Measurements from ENCODE around the gene ROR2.

Gene ROR2

GRCh38 chr9:91771027-91771426, 179.0 kb downstream of the ROR2 start:
- H3K4me3 ChIP-seq (ENCODE audit: control insufficient read depth, low read depth, low read length), result no peak overlapping the region
- TF ChIP-seq CTCF (conservative IDR thresholded peaks at IDR 0.05; ENCODE audit: control insufficient read depth, insufficient read depth, low read depth, low read length), result peak; percentile 59

GRCh38 chr9:91770229-91770628, 179.8 kb downstream of the ROR2 start:
- TF ChIP-seq CTCF (conservative IDR thresholded peaks at IDR 0.05; ENCODE audit: control insufficient read depth, insufficient read depth, low read depth, low read length), result no peak
- DNase-seq (ENCODE audit: low read depth), result no peak
- no peak overlapping the region for H3K4me3 ChIP-seq (ENCODE audit: control insufficient read depth, low read depth, low read length)

More at GRCh38 chr9:91771027-91771426, 179.0 kb downstream of the ROR2 start:
- DNase-seq (ENCODE audit: low read depth), result peak; percentile 94

DNA sequence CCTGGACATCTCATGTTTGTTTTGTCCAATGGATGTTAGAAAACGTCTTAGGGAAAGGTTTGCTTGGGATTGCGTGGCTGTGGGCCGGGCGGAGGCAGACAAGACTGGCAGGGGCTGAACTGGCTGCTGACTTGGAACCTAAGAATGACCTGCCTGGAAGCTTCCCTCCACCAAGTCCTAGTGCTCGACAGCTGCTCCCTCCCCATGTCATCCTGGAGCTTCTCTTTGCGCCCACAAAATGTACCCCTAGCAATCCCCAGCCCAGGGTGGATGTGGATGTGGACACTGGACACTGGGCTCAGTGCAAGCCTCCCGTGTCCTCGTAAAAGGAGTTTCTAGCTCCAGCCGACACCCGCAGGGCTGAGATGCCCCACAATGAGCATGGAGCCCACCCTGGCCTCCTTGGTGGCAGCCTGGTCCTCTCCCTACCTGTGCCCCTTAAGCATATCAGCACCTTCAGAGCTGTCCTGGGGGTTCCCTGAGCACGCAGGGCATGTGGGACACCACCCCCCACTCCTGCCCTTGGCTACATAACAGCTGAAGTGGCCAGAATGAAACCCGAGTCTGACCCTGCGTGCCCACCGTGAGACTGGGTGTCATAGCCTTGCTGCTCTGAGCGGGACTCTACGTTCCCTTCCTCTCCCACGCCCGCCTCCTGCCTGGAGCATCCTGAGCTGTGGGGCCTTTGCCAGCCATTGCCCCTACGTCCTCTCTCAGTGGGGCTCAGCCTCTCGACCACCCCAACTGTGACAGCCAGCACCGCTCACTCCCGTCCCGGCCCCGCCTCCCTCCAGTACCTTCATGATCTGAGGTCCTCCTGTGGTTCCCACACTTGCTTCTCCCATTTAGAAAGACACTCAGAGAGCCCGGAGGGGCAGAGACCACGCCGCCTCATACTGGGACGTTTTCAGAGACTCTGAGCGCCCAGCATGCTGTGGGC, 180.8 kb downstream of the ROR2 start:
- H3K4me3 ChIP-seq (ENCODE audit: control insufficient read depth, low read depth, low read length), result no peak overlapping the region
- DNase-seq (ENCODE audit: low read depth), result no peak
- no peak for TF ChIP-seq CTCF (conservative IDR thresholded peaks at IDR 0.05; ENCODE audit: control insufficient read depth, insufficient read depth, low read depth, low read length)

- no peak for TF ChIP-seq CTCF (conservative IDR thresholded peaks at IDR 0.05; ENCODE audit: control insufficient read depth, insufficient read depth, low read depth, low read length)
- DNase-seq (ENCODE audit: low read depth), result no peak
Observed at GRCh38 chr9:91768507-91768906, 181.5 kb downstream of the ROR2 start.

GRCh38 chr9:91766315-91767069, 183.5 kb downstream of the ROR2 start:
- no peak overlapping the region for H3K4me3 ChIP-seq (ENCODE audit: control insufficient read depth, low read depth, low read length)
- TF ChIP-seq CTCF (conservative IDR thresholded peaks at IDR 0.05; ENCODE audit: control insufficient read depth, insufficient read depth, low read depth, low read length), result no peak
- DNase-seq (ENCODE audit: low read depth), result peak; percentile 48

More at GRCh38 chr9:91768507-91768906, 181.5 kb downstream of the ROR2 start:
- no peak overlapping the region for H3K4me3 ChIP-seq (ENCODE audit: control insufficient read depth, low read depth, low read length)

- DNase-seq (ENCODE audit: low read depth), result no peak
- no peak overlapping the region for H3K4me3 ChIP-seq (ENCODE audit: control insufficient read depth, low read depth, low read length)
Observed at GRCh38 chr9:91765296-91765695, 184.7 kb downstream of the ROR2 start.

More at GRCh38 chr9:91765296-91765695, 184.7 kb downstream of the ROR2 start:
- TF ChIP-seq CTCF (conservative IDR thresholded peaks at IDR 0.05; ENCODE audit: control insufficient read depth, insufficient read depth, low read depth, low read length), result no peak
